Sigmoid colon (tissue), 7 donors: Measurements from ENCODE around the gene TNFRSF12A. TPM values are rescaled to one million over a fixed set of nuclear protein-coding genes. Genes with fewer than 3 reads are reported as not detected.

Experiments used
- DNase-seq: peaks from one replicate; pipeline ENCODE4 v3.0.0-alpha.2; 2019
- H3K27ac ChIP-seq, 4 donors: fragments of 200-600 bp; sonication (generic); one replicate each; pipeline ENCODE4 v1.5.1; 2016 to 2019; ENCODE audit warnings: mild to moderate bottlenecking in 1 of 4
- H3K27me3 ChIP-seq, 3 donors: fragments of 200-600 bp; sonication (generic); one replicate each; pipeline ENCODE4 v1.5.1; 2019; ENCODE audit warnings: mild to moderate bottlenecking in 1 of 3
- H3K36me3 ChIP-seq, 4 donors: fragments of 200-600 bp; sonication (generic); one replicate each; pipeline ENCODE4 v1.5.1; 2016 to 2019
- H3K4me1 ChIP-seq, 4 donors: fragments of 200-600 bp; sonication (generic); one replicate each; pipeline ENCODE4 v1.5.1; 2017 to 2019
- H3K4me3 ChIP-seq, 4 donors: fragments of 200-600 bp; sonication (generic); one replicate each; pipeline ENCODE4 v1.5.1; 2017 to 2019; ENCODE audit warnings: mild to moderate bottlenecking in 2 of 4, moderate library complexity in 1 of 4
- H3K9me3 ChIP-seq, 4 donors: fragments of 200-600 bp in 3 of 4; sonication (generic) in 3 of 4; one replicate each; pipeline versions ENCODE4 v1.5.1 to v1.6.1; 2013 to 2019
- CTCF ChIP-seq, 4 experiments: fragments of 450-650 bp in 3 of 4; fragments of 200-600 bp in 1 of 4; IDR thresholded peaks; one replicate each; pipeline ENCODE4 v1.5.1; 2016 to 2019; ENCODE audit warnings: antibody characterized with exemption in 4 of 4, mild to moderate bottlenecking in 3 of 4, moderate library complexity in 2 of 4
- EP300 ChIP-seq, 4 donors: sonication (generic); formaldehyde crosslinking; IDR thresholded peaks; one replicate each; pipeline ENCODE4 v1.6.1; 2017; ENCODE audit warnings: antibody characterized with exemption in 4 of 4
- POLR2A ChIP-seq, 2 donors: fragments of 450-650 bp; IDR thresholded peaks; one replicate each; pipeline ENCODE4 v1.6.1; 2016; ENCODE audit warnings: antibody characterized with exemption in 2 of 2, mild to moderate bottlenecking in 2 of 2, moderate library complexity in 2 of 2
- POLR2AphosphoS5 ChIP-seq, 4 donors: sonication (generic); formaldehyde crosslinking; IDR thresholded peaks; one replicate each; pipeline ENCODE4 v1.6.1; 2017; ENCODE audit warnings: antibody characterized with exemption in 4 of 4
- WGBS, 2 donors: extraction: QIAGEN DNeasy Blood & Tissue Kit; methylation state at CpG; one replicate each; pipeline ENCODE4 v1.1.7; 2013; 5-methylcytosine and 5-hydroxymethylcytosine counted together
- intact Hi-C: fragments of 100-400 bp; cut with DNase I; formaldehyde crosslinking; loops from one replicate; pipeline ENCODE4 v1.15.1; 2023
- polyA plus RNA-seq, 3 donors: library from polyadenylated mRNA; stranded (reverse); fragments of 200-250 nt; gene quantifications; one replicate each; pipeline ENCODE4 v1.2.3, GENCODE V29; 2013
- total RNA-seq, 4 donors: library from RNA; depleted of rRNA; stranded (reverse); fragments of >200 nt; gene quantifications; one replicate each; pipeline ENCODE4 v1.1.0, GENCODE V29; 2016
- donor health status: healthy with polysubstance abuse.
- donor health status: Bipolar disorder and iron deficiency.
- donor health status: healthy.

Gene TNFRSF12A
- total and polyA plus RNA-seq, 7 donors = 6.1 to 78.2 (median 10.3) TPM

- intact Hi-C loops = no loop called here
- WGBS, 2 donors = 38 to 85% methylated on average over 5 of the region's 5 CpGs
- Histone ChIP-seq H3K4me3 (no peak overlapping the region), H3K9me3 (no peaks in the 10 kb centered on the region), H3K27ac (no peak overlapping the region), H3K4me1 (peaks cover 0 to 22% (median 21%) of the 10 kb centered on the region in 4 donors), H3K27me3 (peaks cover 2 to 34% (median 19%) of the 10 kb centered on the region in 3 donors), H3K36me3 (no peaks in the 10 kb centered on the region)
- DNase-seq = no peak
- no peak for TF ChIP-seq CTCF (IDR thresholded peaks at IDR 0.05)
- TF ChIP-seq POLR2A (IDR thresholded peaks at IDR 0.05) = no peak
- no peak for TF ChIP-seq POLR2AphosphoS5 (IDR thresholded peaks at IDR 0.05)
- TF ChIP-seq EP300 (IDR thresholded peaks at IDR 0.05) = no peak
Observed at GRCh38 chr16:2973093-2973492, 47.1 kb upstream of the TNFRSF12A start.

- peaks cover 0 to 34% (median 13%) of the 10 kb centered on the region in 3 donors for H3K27me3 ChIP-seq
- no peak overlapping the region for H3K27ac ChIP-seq
- H3K4me1 ChIP-seq = peaks cover 0 to 17% (median 15%) of the 10 kb centered on the region in 4 donors
- H3K36me3 ChIP-seq = no peaks in the 10 kb centered on the region
- no peak for DNase-seq
- WGBS, 2 donors = 85 to 87% methylated on average over 17 of the region's 17 CpGs
- intact Hi-C loops = no loop called here
- H3K4me3 ChIP-seq = no peak overlapping the region
- no peaks in the 10 kb centered on the region for H3K9me3 ChIP-seq
- TF ChIP-seq POLR2A (IDR thresholded peaks at IDR 0.05) (no peak), CTCF (IDR thresholded peaks at IDR 0.05) (no peak), EP300 (IDR thresholded peaks at IDR 0.05) (no peak), POLR2AphosphoS5 (IDR thresholded peaks at IDR 0.05) (no peak)
Observed at GRCh38 chr16:2973605-2974318, 46.4 kb upstream of the TNFRSF12A start.

GRCh38 chr16:2974319-2975056 is 45.7 kb upstream of the TNFRSF12A start:
- no peak for TF ChIP-seq POLR2AphosphoS5 (IDR thresholded peaks at IDR 0.05)
- Histone ChIP-seq H3K4me3 (no peak overlapping the region), H3K9me3 (no peaks in the 10 kb centered on the region), H3K27ac (no peak overlapping the region), H3K27me3 (peaks cover 4 to 39% (median 16%) of the 10 kb centered on the region in 3 donors), H3K4me1 (peaks cover 0 to 13% (median 11%) of the 10 kb centered on the region in 4 donors), H3K36me3 (no peaks in the 10 kb centered on the region)
- DNase-seq = no peak
- intact Hi-C loops = no loop called here
- WGBS, 2 donors = 92 to 95% methylated on average over 15 of the region's 15 CpGs

DNA sequence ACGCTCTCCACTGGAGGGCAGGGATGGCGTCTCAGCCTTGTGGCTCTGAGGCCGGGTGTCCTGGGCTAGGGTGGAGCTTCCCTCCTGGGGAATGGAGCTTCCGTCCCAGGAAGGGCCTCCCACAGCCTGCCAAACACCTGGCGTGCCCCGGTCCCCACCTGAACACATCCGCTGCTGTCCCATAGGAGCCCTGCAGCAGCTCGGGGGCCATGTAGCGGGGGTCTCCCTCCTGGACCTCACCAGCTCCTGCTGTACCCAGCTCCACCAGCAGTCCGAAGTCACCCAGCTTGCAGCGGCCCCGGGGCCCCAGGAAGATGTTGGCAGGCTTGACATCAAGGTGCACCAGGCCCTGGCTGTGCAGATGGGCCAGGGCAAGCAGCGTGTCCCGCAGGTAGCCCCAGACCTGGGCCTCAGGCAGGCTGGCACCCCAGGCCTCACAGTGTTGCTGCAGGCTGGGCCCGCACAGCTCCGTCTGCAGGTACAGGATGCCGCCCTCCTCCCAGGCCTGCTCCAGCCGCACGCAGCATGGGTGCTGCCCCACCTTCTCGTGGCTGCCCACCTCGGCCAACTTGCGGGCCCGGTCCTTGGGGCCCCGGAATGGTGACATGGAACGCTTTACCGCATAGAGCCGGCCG is 44.9 kb upstream of the TNFRSF12A start:
- TF ChIP-seq EP300 (IDR thresholded peaks at IDR 0.05) = no peak
- no peak for TF ChIP-seq POLR2A (IDR thresholded peaks at IDR 0.05)
- no peak for TF ChIP-seq POLR2AphosphoS5 (IDR thresholded peaks at IDR 0.05)
- TF ChIP-seq CTCF (IDR thresholded peaks at IDR 0.05) = no peak
- Histone ChIP-seq H3K9me3 (no peaks in the 10 kb centered on the region), H3K27me3 (peaks cover 7 to 38% (median 13%) of the 10 kb centered on the region in 3 donors), H3K4me3 (no peak overlapping the region), H3K27ac (no peak overlapping the region), H3K4me1 (peaks cover 0 to 12% (median 10%) of the 10 kb centered on the region in 4 donors), H3K36me3 (no peaks in the 10 kb centered on the region)
- DNase-seq = no peak
- WGBS, 2 donors = 94 to 95% methylated on average over 28 of the region's 28 CpGs
- intact Hi-C loops = no loop called here

- H3K36me3 ChIP-seq = no peaks in the 10 kb centered on the region
- TF ChIP-seq EP300 (IDR thresholded peaks at IDR 0.05) (no peak), POLR2AphosphoS5 (IDR thresholded peaks at IDR 0.05) (no peak), POLR2A (IDR thresholded peaks at IDR 0.05) (no peak), CTCF (IDR thresholded peaks at IDR 0.05) (no peak)
- H3K4me3 ChIP-seq = no peak overlapping the region
- no peak for DNase-seq
- WGBS, 2 donors = 86 to 94% methylated on average over 7 of the region's 7 CpGs
- H3K4me1 ChIP-seq = peaks cover 0 to 15% (median 13%) of the 10 kb centered on the region in 4 donors
- intact Hi-C loops = no loop called here
- no peak overlapping the region for H3K27ac ChIP-seq
- no peaks in the 10 kb centered on the region for H3K9me3 ChIP-seq
- peaks cover 7 to 29% (median 9%) of the 10 kb centered on the region in 3 donors for H3K27me3 ChIP-seq
Observed at GRCh38 chr16:2976201-2976600, 44.0 kb upstream of the TNFRSF12A start.
